ENCODE results near the gene TCOF1.

TCOF1 gene

DNA sequence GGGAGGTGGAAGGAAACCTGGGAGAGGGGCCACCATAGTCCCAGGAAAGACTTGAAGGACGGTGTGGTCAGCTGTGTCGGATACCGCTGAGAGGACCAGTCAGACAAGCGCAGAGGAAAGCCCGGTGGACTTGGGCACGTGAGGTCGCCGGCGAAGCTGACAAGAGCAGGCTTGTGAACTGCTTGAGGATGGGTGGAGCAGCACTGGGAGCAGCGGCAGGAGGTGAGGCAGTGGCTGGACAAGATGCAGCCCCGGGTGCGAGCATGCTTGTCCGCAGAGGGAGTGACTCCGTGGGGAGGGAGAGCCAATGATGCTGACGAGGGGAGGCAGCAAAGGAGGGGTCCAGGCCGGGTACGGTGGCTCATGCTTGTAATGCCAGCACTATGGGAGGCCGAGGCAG is 73.6 kb downstream of the TCOF1 start:
- Histone ChIP-seq H3K36me3 (ENCODE audit: control insufficient read depth, insufficient read depth, low read length) (no peaks in the 10 kb centered on the region), H3K9ac (ENCODE audit: low read depth, low read length) (no peak overlapping the region), H3K27me3 (ENCODE audit: control insufficient read depth, insufficient read depth, low read length) (no peaks in the 10 kb centered on the region), H3K4me1 (ENCODE audit: control insufficient read depth, insufficient read depth, low read length) (no peaks in the 10 kb centered on the region), H3K4me3 (ENCODE audit: low read depth, low read length) (no peak overlapping the region), H3K9me3 (ENCODE audit: control insufficient read depth, insufficient read depth, low read length) (no peaks in the 10 kb centered on the region)

DNA sequence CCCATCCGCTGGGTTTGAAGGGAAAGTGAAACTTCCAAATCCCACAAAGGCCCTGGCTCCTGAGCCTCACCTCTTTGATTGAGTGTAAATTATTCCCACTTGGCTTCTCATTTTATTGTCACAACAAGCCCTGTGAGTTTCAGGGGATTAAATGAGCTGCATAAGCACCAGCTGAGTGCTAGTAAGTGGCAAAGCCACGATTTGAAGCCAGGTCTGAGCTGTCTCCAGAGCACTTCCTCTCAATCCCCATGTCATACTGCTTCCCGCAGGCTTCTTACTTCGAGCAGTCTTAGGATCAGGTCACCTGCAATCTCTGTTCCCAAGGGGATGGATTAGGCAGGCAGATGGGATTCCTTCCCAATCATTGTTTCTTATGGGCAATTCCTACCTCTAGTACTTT is 74.1 kb downstream of the TCOF1 start:
- no peaks in the 10 kb centered on the region for H3K9me3 ChIP-seq (ENCODE audit: control insufficient read depth, insufficient read depth, low read length)
- no peaks in the 10 kb centered on the region for H3K27me3 ChIP-seq (ENCODE audit: control insufficient read depth, insufficient read depth, low read length)
- no peaks in the 10 kb centered on the region for H3K36me3 ChIP-seq (ENCODE audit: control insufficient read depth, insufficient read depth, low read length)
- H3K9ac ChIP-seq (ENCODE audit: low read depth, low read length), result no peak overlapping the region
- no peaks in the 10 kb centered on the region for H3K4me1 ChIP-seq (ENCODE audit: control insufficient read depth, insufficient read depth, low read length)
- H3K4me3 ChIP-seq (ENCODE audit: low read depth, low read length), result no peak overlapping the region

DNA sequence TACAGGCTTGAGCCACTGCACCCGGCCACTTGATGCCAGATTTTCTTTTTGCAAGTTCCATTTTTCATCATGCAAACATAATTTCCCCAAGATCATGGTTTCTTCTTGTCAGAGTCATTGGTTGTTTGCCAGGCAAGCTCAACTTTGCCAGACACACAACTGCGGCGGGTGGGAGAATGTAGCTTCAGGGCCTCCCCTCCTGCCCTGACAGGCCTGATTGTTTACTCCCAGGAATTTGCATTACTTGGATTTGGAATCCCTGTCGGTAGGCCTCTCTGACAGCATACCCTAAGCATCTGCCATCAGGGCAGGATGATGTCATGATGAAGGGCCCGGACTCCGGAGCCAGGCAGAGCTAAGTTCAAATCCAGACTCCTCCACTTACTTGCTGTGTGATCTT is 77.0 kb downstream of the TCOF1 start:
- no peaks in the 10 kb centered on the region for H3K27me3 ChIP-seq (ENCODE audit: control insufficient read depth, insufficient read depth, low read length)
- no peak overlapping the region for H3K4me3 ChIP-seq (ENCODE audit: low read depth, low read length)
- H3K4me1 ChIP-seq (ENCODE audit: control insufficient read depth, insufficient read depth, low read length), result no peaks in the 10 kb centered on the region
- H3K9me3 ChIP-seq (ENCODE audit: control insufficient read depth, insufficient read depth, low read length), result no peaks in the 10 kb centered on the region
- no peaks in the 10 kb centered on the region for H3K36me3 ChIP-seq (ENCODE audit: control insufficient read depth, insufficient read depth, low read length)
- H3K9ac ChIP-seq (ENCODE audit: low read depth, low read length), result no peak overlapping the region

DNA sequence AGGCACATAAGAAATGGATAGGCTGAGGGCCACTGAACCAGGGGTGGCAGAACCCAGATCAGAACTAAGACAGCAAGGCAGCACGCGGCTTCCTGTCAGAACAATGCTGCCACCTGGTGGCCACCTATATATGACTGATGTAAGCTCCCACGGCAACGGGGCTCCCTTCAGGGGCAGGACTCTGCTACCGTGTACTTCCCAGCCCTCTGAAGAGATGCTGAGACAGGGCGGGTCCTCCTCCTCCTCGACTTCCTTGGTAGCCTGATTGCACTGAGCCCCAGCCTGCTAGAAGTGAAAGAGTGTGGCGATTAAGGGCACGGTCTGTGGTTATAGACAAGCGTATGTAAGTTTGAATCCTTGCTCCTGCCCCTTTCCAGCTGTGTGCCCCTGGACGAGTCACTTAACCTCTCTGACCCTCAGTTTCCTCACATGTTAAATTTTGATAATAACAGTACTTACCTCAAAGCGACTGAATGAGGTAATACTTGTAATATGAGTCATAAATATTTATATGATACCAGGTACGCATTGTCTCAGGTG is 78.7 kb downstream of the TCOF1 start:
- Histone ChIP-seq H3K9ac (ENCODE audit: low read depth, low read length) (no peak overlapping the region), H3K36me3 (ENCODE audit: control insufficient read depth, insufficient read depth, low read length) (no peaks in the 10 kb centered on the region), H3K4me3 (ENCODE audit: low read depth, low read length) (no peak overlapping the region), H3K4me1 (ENCODE audit: control insufficient read depth, insufficient read depth, low read length) (peaks cover 2% of the 10 kb centered on the region), H3K27me3 (ENCODE audit: control insufficient read depth, insufficient read depth, low read length) (no peaks in the 10 kb centered on the region), H3K9me3 (ENCODE audit: control insufficient read depth, insufficient read depth, low read length) (no peaks in the 10 kb centered on the region)

DNA sequence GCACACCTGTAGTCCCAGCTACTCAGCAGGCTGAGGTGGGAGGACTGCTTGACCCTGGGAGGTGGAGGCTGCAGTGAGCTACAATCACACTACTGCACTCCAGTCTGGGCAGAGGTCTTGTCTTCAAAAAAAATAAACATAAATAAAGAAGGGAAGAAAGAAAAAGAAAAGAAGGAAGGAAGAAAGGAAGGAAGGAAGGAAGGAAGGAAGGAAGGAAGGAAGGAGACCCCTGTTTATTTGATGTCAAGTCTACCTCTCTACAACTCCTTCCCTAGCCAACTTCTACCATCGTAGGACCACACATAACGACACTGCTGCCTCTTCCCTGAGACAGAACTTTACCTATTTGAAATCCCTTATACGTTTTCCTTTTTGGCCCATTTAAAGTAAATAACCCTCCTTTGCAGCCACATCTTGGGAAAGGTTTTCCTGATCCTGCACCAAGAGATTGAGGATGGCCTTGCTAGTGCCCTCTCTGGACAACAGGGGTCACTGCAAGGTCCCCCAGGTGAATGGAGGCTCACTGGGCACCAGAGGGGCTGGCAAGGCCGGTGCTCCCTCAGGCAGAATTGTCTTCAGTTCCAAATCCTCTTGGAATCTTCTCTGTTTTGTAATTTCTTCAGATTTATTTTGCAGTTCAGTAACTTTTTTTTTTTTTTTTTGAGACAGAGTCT is 81.5 kb downstream of the TCOF1 start:
- Histone ChIP-seq H3K4me1 (ENCODE audit: control insufficient read depth, insufficient read depth, low read length) (peaks cover 7% of the 10 kb centered on the region), H3K4me3 (ENCODE audit: low read depth, low read length) (no peak overlapping the region), H3K36me3 (ENCODE audit: control insufficient read depth, insufficient read depth, low read length) (peaks cover 6% of the 10 kb centered on the region), H3K9ac (ENCODE audit: low read depth, low read length) (no peak overlapping the region), H3K27me3 (ENCODE audit: control insufficient read depth, insufficient read depth, low read length) (no peaks in the 10 kb centered on the region), H3K9me3 (ENCODE audit: control insufficient read depth, insufficient read depth, low read length) (no peaks in the 10 kb centered on the region)

DNA sequence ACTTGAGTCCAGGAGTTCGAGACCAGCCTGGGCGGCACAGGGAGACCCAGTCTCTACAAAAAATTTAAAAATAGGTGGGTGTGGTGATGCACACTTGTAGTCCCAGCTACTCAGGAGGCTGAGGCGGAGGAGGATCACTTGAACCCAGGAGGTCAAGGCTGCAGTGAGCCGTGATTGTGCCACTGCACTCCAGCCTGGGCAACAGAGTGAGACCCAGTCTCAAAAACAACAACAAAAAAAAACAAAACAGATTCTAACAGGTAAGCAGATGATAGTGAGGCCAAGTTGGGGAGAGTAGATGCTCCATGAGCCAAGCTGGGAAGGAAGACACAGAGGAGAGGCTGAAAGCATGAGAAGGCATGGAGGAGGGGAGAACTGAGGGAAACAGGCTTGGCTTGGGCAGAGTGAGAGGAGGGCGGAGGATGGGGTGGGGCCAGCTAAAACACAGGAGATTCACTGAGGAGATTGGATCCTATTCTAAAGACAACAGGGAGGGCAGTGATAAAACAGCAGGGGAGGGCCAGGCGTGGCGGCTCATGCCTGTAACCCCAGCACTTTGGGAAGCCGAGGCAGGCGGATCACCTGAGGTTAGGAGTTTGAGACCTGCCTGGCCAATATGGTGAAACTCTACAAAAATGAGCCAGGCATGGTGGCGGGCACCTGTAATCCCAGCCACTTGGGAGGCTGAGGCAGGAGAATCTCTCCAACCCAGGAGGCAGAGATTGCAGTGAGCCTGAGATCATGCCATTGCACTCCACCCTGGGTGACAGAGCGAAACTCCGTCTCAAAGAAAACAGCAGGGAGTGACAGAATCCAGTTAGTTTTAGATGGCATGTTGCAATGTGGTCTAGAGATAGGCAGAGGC is 83.7 kb downstream of the TCOF1 start:
- Histone ChIP-seq H3K4me1 (ENCODE audit: control insufficient read depth, insufficient read depth, low read length) (peaks cover 7% of the 10 kb centered on the region), H3K27me3 (ENCODE audit: control insufficient read depth, insufficient read depth, low read length) (no peaks in the 10 kb centered on the region), H3K9ac (ENCODE audit: low read depth, low read length) (no peak overlapping the region), H3K4me3 (ENCODE audit: low read depth, low read length) (peak overlapping the region; percentile 3), H3K9me3 (ENCODE audit: control insufficient read depth, insufficient read depth, low read length) (no peaks in the 10 kb centered on the region), H3K36me3 (ENCODE audit: control insufficient read depth, insufficient read depth, low read length) (peaks cover 27% of the 10 kb centered on the region)

DNA sequence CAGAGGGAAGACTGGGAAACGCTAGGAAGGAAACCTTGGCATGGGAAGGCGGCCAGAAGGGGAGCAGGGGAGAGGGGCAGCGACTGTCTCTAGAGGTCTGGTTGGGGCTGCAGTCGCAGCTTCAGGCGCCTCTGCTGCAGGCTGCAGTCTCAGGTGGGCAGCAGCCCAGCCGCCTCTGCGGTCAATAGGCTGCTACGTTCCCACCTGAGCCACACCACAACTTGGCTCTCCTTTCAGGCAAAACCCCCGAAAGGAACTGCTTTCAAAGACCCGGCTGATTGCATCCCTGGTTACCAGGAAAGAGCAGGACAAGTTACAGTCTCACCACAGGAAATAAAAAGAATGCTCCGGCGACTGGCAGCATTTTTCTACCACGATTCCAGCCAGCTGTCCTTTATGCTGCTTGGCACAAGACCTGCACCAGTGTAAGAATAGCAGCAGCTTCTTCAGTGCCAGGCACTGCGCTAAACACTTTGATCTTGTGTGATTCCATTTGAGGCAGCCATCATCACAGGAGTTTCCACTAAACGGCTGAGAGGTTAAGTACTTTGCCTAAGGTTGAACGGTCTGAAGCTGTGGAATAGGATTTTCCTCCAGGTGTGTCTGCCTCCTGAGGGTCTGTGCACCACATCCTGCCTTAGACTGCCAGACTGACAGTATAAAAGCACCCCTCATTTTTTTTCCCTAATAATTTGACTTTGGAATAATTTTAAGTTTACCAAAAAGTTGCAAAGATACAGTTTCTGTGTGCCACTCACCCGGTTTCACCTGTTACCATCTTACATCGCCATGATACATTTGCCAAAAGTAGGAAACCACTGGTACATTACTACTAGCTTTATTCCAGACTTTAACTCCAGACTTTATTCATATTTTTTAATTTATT is 84.6 kb downstream of the TCOF1 start:
- no peaks in the 10 kb centered on the region for H3K9me3 ChIP-seq (ENCODE audit: control insufficient read depth, insufficient read depth, low read length)
- no peaks in the 10 kb centered on the region for H3K27me3 ChIP-seq (ENCODE audit: control insufficient read depth, insufficient read depth, low read length)
- H3K36me3 ChIP-seq (ENCODE audit: control insufficient read depth, insufficient read depth, low read length), result peaks cover 36% of the 10 kb centered on the region
- peaks cover 7% of the 10 kb centered on the region for H3K4me1 ChIP-seq (ENCODE audit: control insufficient read depth, insufficient read depth, low read length)
- no peak overlapping the region for H3K9ac ChIP-seq (ENCODE audit: low read depth, low read length)
- peak overlapping the region; percentile 3 for H3K4me3 ChIP-seq (ENCODE audit: low read depth, low read length)

DNA sequence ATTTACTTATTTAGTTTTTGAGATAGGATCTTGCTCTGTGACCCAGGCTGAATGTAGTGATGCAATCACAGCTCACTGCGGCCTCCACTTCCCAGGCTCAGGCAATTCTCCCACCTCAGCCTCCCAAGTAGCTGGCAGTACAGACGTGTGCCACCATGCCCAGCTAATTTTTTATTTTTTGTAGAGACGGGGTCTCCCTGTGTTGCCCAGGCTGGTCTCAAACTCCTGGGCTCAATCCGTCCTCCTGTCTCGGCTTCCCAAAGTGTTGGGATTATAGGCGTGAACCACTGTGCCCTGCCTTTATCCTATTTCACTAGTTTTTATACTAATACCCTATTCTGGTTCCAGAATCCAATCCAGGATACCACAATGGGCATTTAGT is 85.2 kb downstream of the TCOF1 start:
- Histone ChIP-seq H3K27me3 (ENCODE audit: control insufficient read depth, insufficient read depth, low read length) (no peaks in the 10 kb centered on the region), H3K9ac (ENCODE audit: low read depth, low read length) (no peak overlapping the region), H3K4me1 (ENCODE audit: control insufficient read depth, insufficient read depth, low read length) (peaks cover 12% of the 10 kb centered on the region), H3K4me3 (ENCODE audit: low read depth, low read length) (no peak overlapping the region), H3K36me3 (ENCODE audit: control insufficient read depth, insufficient read depth, low read length) (peaks cover 42% of the 10 kb centered on the region), H3K9me3 (ENCODE audit: control insufficient read depth, insufficient read depth, low read length) (no peaks in the 10 kb centered on the region)

DNA sequence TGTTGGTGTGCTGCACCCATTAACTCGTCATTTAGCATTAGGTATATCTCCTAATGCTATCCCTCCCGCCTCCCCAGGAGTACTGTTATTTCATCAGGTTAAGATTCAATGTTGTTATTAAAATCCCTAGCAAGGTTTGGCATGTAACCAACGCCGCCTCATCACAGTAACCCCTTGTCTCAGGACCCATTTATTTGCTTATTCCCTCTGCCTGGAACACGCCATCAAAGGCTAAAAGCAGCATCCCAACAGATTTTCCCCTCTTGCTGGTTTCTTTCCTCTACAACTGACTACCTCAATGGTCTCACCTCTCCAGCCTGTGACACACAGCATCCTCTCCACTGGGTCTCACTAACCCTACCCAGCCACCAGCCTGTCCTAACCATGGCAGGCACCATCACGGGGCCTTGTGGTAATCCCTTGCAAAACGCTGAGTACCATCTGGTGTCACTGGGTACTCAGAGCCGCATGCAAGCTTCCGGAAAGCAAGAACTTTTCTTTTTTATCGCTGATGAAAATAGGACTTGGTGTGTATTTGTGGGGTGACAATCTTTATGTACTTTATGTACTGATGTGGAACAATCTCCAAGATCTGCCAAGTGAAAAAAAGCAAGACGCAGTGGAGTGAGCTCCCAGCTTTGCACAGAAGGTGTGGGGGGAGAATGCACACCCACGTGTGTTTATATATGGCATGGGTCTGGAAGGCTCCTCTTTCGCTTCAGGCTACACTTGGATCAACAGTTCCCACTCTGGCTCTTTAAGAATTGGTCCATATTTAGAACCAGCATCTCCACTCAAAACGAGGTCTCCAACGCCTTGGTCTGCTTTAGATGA is 86.0 kb downstream of the TCOF1 start:
- Histone ChIP-seq H3K9ac (ENCODE audit: low read depth, low read length) (no peak overlapping the region), H3K9me3 (ENCODE audit: control insufficient read depth, insufficient read depth, low read length) (no peaks in the 10 kb centered on the region), H3K4me3 (ENCODE audit: low read depth, low read length) (no peak overlapping the region), H3K27me3 (ENCODE audit: control insufficient read depth, insufficient read depth, low read length) (no peaks in the 10 kb centered on the region), H3K4me1 (ENCODE audit: control insufficient read depth, insufficient read depth, low read length) (peaks cover 17% of the 10 kb centered on the region), H3K36me3 (ENCODE audit: control insufficient read depth, insufficient read depth, low read length) (peaks cover 49% of the 10 kb centered on the region)

DNA sequence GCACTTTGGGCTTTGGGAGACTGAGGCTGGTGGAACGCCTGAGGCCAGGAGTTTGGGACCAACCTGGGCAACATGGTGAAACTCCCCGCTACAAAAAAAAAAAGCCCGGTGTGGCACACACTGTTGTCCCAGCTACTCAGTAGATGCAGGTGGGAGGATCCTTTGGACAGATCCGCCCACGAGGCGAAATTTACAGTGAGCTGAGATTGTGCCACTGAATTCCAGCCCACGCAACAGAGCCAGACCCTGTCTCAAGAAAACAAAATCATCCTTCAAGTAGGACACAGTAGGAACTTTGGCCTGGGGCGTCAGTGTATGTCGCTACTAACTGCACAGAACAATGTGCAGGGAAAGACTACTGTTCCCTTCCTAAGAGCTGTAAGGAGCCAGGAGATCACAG is 87.3 kb downstream of the TCOF1 start:
- Histone ChIP-seq H3K36me3 (ENCODE audit: control insufficient read depth, insufficient read depth, low read length) (peaks cover 58% of the 10 kb centered on the region), H3K4me3 (ENCODE audit: low read depth, low read length) (no peak overlapping the region), H3K27me3 (ENCODE audit: control insufficient read depth, insufficient read depth, low read length) (no peaks in the 10 kb centered on the region), H3K9ac (ENCODE audit: low read depth, low read length) (no peak overlapping the region), H3K9me3 (ENCODE audit: control insufficient read depth, insufficient read depth, low read length) (no peaks in the 10 kb centered on the region), H3K4me1 (ENCODE audit: control insufficient read depth, insufficient read depth, low read length) (peaks cover 17% of the 10 kb centered on the region)

DNA sequence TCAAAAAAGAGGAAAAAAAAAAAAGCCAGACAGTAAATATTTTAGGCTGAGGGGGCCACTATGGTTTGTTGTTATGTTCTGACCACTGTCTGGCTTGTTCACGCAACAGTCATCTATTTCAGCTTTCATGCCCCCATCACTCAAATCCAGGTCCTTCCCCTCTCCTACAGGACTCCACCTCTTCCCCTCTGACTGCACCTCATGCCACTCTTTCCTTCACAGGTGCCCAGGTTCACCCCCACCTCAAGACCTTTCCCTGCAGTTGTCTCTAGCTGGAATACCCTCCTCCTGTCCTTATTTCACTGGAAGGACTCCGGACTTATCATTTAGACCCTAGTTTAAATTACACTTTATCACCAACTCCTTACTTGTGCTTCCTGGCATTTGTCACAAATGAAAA is 88.6 kb downstream of the TCOF1 start:
- no peaks in the 10 kb centered on the region for H3K9me3 ChIP-seq (ENCODE audit: control insufficient read depth, insufficient read depth, low read length)
- H3K36me3 ChIP-seq (ENCODE audit: control insufficient read depth, insufficient read depth, low read length), result peaks cover 58% of the 10 kb centered on the region
- H3K27me3 ChIP-seq (ENCODE audit: control insufficient read depth, insufficient read depth, low read length), result no peaks in the 10 kb centered on the region
- H3K4me1 ChIP-seq (ENCODE audit: control insufficient read depth, insufficient read depth, low read length), result peaks cover 15% of the 10 kb centered on the region
- no peak overlapping the region for H3K4me3 ChIP-seq (ENCODE audit: low read depth, low read length)
- no peak overlapping the region for H3K9ac ChIP-seq (ENCODE audit: low read depth, low read length)

All from iPS-15b (cell line).